GM20431 (cell line): Measurements from ENCODE around the gene MESP1.

Experiments
- in situ Hi-C: fragments of 300-500 bp; cut with MseI, MboI; formaldehyde crosslinking; loops from one replicate; pipeline ENCODE4 v1.15.0; 2020; ENCODE audit warnings: low sequenced_read_pairs; ENCODE audit not compliant: unreplicated experiment

The MESP1 gene

DNA sequence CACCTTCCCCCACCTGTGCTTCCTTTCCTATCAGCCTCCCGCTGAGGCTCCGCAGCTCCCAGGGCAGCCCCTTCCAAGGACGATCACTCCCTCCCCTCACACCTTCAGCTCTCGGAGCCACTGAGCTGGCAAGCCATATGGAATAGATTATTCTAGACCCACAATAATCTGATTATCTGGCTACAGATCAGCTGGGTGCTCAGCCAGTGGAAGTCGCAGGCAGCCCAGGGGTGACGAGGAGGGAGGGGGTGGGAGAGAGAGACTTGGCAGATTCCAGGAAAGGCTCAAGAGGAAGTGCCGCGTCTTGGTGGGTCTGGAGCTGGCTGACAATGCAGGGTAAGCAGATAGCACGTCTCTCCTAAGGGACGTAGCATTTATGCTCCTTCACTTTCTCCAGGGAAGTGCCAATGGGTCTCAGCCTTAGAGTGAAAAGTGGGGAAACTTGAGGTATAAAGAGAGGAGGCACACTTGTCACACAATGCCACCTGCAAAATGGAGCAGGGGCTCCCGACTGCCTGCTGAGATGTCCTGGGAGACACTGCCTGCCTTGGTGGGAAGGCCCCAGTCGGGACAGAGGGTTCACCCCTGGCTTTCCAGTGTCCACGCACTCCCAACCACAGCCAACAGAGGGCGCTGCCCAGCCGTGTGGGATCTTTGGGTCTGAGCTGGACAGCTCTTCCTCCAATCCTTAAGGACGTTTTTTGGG is 9.4 kb upstream of the MESP1 start:
- in situ Hi-C loops = no loop called here

DNA sequence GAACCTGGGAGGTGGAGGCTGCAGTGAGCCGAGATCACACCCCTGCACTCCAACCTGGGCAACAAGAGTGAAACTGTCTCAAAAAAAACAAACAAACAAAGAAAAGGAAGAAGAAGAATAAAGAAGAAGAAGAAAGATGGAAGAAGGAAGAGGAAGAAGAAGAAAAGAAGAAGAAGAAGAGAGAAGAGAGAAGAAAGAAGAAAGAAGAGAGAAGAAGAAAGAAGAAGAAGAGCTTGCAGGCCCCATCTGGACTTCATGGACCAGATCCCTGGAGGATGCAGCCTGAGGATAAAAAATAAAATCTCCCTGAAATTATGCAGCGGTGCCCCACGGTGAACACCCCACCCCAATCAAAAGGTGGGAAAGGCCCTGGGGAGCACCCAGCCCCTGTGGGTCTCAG is 8.8 kb upstream of the MESP1 start:
- in situ Hi-C loops = loop anchor here (10.0 kb wide), 1 partner anchor 115 kb away; no protein-coding TSS in a partner anchor

DNA sequence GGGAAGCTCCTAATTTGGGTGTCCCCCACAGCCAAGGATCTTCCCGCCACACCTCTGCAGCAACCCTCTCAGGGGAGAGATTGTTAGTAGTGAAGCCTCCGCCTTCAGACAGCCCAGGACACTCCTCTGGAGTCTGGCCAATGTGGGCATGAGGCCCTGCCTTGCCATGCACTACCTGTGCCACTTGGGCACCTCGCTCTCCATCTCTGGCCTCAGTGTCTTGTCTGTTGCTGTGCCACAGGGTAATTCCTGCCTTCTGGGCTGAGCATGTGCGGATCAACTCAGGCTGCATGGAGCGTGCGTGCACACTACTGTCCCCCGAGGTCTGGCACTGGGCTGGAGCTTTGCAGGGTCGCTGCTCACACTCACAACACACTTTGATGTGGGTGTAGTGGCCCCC is 7.9 kb upstream of the MESP1 start:
- in situ Hi-C loops = loop anchor here (10.0 kb wide), 1 partner anchor 116 kb away; no protein-coding TSS in a partner anchor

DNA sequence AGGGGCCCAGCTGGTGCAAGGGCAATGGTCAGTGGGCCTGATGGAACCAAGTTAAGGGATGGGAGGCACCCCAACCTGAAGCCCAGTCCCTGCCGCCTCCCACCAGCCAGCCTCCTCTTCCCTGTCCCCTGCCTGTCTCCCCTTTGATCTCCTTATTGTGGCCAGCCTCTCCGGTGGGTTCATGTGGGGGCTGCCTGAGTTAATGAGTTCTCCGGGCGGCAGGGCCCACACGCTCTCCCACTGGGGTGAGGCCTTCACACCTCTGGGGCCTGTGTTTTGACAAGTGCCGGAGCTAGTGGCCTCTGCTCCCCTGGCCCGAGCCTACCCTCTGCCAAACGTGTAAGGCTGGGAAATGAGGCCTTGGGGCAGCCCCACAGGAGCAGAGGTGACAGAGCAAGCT is 7.2 kb upstream of the MESP1 start:
- in situ Hi-C loops = loop anchor here (10.0 kb wide), 1 partner anchor 117 kb away; no protein-coding TSS in a partner anchor

DNA sequence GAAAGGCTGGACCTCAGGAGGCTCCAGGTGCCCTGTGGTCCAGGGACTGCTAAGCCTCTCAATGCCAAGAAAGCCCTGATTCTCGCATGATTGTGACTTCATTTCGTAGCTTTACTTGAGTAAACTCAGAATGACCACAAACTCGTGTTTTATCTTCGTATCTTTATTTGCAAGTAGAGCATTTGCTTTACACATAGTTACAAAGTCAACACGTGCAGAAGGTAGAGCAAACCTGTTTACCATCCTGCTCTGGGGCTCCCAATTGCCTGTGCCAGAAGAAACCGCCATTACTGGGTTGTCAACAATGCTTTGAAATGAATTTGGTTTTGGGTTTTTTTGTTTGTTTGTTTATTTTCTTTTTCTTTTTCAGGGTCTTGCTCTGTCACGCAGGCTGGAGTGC is 5.8 kb upstream of the MESP1 start:
- in situ Hi-C loops = loop anchor here (10.0 kb wide), 1 partner anchor 118 kb away; no protein-coding TSS in a partner anchor

DNA sequence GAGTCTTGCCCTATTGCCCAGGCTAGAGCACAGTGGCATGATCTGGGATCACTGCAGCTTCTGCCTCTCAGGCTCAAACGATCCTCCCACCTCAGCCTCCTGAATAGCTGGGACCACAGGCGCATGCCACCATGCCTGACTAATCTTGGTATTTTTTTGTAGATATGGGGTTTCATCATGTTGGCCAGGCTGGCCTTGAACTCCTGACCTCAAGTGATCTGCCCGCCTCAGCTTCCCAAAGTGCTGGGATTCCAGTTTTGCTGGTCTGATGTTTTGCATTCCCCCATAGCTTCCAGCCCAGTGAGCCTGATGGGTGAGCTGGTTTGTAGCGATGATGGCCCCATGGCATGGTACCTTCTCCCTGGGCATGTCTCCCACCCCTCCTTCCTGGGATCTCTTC is 4.7 kb upstream of the MESP1 start:
- in situ Hi-C loops = loop anchor here (10.0 kb wide), 1 partner anchor 119 kb away; no protein-coding TSS in a partner anchor

DNA sequence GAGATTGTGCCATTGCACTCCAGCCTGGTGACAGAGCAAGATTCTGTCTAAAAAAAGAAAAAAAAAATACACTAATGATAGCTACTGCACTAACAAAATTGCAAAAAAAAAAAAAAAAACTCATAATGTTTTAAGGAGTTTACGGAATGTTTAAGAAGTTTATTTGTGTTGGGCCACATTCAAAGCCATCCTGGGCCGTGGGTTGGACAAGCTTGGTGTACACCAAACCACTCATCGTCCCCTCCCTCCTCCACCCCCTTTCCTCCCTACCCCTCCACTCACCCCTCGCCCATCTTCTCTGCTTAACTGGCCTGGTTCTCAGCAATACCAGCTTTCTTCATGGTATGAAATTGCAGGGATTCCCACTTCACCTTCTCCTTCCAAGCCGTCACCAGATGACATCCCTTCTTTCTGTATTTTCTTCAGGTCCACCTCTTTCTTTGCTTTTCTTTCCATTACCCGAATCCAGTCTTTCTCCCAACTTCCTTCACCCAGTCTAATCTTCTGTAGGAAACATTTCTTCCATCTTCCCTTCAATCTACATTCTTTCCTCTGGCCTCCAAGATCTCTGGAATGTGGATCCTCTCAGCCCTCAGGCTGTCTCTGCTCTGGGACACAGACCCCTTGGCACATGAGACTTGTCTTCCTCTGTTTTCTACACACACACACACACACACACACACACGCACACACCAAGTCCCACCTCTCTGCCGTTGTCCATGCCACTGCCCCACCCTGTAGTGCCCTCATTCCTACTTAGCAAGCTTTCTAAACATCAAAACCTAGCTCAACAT is 3.5 kb upstream of the MESP1 start:
- in situ Hi-C loops = loop anchor here (10.0 kb wide), 1 partner anchor 120 kb away; no protein-coding TSS in a partner anchor

DNA sequence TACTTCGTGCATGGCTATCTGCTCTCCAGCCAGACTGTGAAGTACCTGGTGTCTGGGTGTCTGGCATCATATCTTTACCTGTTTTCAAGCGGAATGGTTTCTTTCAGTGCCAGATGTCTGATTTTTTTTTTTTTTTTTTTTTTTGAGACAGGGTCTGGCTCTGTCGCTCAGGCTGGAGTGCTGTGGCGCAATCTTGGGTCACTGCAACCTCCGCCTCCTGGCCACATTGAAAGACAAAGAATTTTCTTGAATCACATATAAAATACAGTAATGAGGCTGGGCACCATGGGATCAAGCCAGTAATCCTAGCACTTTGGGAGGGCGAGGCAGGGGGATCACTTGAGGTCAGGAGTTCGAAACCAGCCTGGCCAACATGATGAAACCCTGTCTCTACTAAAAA is 2.8 kb upstream of the MESP1 start:
- in situ Hi-C loops = loop anchor here (10.0 kb wide), 1 partner anchor 121 kb away; no protein-coding TSS in a partner anchor

DNA sequence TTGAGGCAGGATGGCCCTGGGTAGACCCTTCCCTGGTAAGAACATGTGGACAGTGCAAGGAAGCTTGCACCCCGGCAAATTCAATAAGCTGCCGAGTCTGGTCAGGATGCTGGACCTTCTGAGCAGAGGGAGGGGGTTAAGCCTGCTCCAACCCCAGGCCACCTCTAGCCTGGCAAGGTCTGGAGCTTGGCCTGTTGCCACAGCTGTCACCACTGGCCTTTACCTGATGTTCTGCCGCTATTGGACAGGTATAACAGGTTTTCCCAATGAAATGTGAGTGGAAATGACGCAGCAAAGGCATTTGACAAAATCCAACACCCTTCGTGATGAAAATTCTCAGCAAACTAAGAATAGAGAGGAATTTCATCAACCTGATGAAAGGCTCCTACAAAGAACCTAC is 699 bp upstream of the MESP1 start:
- in situ Hi-C loops = loop anchor here (10.0 kb wide), 1 partner anchor 123 kb away; no protein-coding TSS in a partner anchor

DNA sequence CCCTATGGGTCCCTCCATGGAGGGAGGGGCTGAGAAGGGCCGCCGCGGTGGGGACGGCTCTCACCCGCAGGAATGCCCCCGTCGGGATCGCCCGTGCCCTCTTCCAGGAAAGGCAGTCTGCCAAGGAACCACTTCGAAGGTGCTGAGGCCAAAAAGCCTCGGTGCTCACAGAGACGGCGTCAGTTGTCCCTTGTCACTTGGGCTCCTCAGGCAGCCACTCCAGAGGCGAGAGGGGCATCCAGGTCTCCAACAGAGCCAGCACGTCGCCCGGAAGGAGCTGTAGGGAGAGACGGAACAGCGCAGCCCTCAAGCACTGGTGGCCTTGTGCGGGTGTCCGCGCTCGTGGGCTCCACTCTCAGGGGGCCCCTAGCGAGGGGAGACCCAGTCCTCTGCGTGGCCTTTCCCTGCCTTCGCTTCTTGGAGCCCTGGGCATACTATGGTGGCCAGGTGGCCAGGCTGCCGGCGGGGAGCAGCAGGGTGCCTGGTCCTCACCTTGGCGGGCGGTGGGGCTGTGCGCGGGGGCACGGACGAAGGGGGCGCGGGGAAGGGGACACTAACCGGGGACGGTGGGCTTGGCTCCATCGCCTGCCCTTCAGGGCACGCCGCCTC is 994 bp downstream of the MESP1 start:
- in situ Hi-C loops = loop anchor here (10.0 to 25.0 kb wide), 2 partner anchors 125 to 337 kb away; no protein-coding TSS in a partner anchor

DNA sequence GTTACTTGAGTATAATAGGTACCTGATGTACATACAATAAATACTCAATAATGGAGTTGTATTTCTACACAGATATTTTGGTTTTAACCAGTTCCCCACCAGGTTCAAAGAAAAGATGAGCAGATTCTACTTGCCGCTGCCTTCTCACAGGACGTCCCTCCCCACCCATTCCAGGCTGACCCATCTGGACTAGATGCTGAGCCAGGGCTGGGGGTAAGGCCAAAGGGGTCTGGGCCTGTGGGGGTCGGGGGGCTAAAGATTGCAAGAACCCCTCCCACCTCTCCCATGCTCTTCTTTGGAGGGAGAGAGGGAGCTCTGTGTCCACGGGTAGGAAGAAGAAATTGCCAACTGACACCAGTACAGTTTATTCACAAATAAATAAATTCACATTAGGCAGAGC is 1.5 kb downstream of the MESP1 start:
- in situ Hi-C loops = loop anchor here (25.0 kb wide), 1 partner anchor 338 kb away; no protein-coding TSS in a partner anchor

DNA sequence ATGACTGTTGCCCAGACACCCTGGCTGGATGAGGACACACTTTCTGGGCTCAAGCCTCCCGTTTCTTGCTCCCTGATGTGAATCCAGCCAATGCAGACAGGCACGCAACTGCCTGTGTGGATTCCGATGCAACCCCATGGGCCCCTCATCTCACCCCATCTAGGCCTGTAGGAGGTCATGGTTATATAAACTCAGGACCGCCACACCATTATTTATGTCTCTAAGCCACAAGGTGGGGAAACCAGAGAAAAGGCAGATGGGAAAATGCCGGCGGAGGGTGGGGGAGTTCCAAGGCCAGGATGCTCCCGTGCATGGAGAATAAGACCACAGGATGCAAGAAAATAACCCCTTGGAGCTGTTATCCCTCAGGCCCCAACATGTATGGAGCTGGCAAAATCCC is 2.0 kb downstream of the MESP1 start:
- in situ Hi-C loops = loop anchor here (25.0 kb wide), 1 partner anchor 338 kb away; no protein-coding TSS in a partner anchor

DNA sequence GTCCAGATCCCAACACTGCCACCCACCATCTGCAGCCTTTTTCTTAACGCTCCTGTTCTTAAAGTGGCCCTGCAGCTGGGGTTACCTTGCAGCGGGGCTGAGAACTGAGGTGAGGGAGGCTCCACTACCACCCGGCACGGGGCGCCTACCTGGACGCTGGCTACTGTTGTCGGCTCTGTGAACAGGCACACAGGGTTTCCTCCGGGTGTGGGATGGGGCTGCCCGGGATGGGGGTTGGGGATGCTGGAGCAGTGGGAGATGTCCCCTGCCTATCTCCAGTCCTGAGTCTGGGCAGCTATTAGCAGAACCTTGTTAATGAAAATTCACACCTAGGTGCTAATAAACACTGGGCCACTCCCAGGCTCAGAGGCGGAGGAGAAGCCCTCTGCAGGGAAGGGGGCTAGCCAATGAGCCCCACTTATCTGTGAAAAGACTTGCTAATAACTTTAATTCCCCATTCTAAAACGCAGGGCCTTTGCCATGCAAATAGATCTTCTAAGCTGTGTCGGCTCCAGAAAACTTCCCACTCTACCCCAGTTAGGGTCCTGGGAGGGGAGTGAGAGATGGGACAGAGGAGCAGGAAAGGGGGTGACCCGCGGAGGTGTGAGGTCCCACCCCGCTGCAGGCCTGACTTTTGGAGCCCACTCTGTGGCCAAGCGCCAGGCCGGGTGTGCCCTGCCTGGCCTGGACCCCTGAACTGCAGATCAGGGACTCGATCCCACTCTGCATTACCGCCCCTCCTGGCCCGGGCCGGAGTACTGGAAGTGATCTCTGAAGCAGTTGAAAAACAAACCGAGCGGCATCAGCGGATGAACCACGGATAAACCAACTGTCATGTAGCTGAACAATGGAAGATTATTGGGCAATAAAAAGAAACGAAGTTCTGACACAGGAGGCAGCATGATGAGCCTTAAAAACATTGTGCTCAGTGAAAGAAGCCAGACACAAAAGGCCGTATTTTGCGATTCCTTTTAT is 3.1 kb downstream of the MESP1 start:
- in situ Hi-C loops = loop anchor here (25.0 kb wide), 1 partner anchor 339 kb away; no protein-coding TSS in a partner anchor

DNA sequence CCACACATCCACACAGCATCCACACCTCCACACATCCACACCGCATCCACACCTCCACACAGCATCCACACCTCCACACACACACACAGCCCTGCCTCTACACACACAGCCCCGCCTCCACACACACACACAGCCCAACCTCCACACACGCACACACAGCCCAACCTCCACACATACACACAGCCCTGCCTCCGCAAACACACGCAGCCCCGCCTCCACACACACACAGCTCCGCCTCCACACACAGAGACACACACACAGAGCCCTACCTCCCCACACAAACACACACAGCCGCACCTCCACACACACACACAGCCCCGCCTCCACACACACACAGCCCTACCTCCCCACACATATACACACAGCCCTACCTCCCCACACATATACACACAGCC is 4.7 kb downstream of the MESP1 start:
- in situ Hi-C loops = loop anchor here (25.0 kb wide), 1 partner anchor 341 kb away; no protein-coding TSS in a partner anchor

DNA sequence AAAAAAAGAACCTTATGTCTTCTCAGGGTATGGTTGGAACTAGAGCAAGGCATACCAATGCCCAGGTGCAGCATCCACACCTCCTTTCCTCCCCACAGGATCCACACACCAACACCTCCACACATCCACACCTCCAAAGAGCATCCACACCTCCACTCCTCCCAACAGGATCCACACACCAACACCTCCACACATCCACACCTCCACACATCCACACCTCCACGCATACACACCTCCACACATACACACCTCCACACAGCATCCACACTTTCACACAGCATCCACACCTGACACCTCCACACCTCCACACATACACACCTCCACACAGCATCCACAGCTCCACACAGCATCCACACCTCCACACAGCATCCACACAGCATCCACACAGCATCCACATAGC is 5.3 kb downstream of the MESP1 start:
- in situ Hi-C loops = loop anchor here (25.0 kb wide), 1 partner anchor 342 kb away; no protein-coding TSS in a partner anchor

DNA sequence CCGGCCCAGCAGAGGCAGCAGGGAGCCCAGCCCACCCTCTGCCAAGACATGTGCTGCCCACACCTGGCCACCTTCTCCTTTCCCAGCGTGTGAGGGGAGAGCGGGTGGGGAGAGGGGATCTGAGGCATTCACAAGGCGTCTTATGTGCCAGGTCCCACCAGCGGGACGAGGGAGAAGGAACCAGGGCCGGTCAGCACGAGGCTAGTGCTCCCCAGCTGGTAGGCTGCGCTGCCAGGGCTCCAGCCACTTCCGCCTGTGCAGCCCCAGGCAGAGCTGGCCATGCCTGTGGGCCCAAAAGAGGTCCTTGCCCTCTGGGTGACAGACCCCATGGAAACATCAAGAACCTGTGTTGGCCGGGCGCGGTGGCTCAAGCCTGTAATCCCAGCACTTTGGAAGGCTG is 5.9 kb downstream of the MESP1 start:
- in situ Hi-C loops = loop anchor here (25.0 kb wide), 1 partner anchor 342 kb away; no protein-coding TSS in a partner anchor

DNA sequence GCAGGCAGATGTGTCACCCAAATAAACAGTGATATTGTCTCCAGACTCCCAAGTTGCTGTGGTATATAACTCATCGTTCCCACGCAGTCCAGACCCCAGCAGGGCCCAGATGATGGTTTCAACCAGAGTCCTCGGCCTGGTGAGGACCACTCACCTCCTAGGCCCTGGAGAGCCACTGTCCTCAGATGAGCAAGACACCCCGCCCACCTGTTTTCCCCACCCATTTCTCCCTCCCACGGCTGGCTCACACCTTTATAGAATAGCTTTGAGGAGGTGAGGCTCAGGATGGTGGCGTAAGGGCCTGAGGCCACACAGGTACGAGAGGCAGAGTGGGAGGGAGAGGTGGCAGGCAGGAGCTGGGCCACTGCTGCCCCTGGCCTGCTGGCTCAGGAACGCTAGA is 7.5 kb downstream of the MESP1 start:
- in situ Hi-C loops = loop anchor here (25.0 kb wide), 1 partner anchor 344 kb away; no protein-coding TSS in a partner anchor

DNA sequence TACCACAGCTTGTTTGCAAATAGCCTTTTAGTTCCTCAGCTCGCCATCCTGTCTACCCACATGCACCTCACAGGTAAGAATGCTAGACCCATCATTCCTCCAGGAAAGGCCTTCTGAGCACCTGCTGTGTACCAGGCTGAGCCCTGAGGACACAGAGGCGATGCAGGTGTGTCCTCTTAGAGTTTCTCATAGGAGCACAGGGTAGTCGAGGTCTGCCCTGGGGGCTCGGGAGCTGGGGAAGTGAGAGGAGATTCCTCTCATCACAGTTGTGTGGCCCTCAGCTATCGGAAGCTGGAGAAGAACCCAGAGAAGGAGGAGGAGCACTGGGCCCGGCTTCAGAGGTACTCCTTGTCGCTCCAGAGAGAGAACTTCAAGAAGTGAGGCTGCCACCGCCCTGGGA is 8.0 kb downstream of the MESP1 start:
- in situ Hi-C loops = loop anchor here (25.0 kb wide), 1 partner anchor 344 kb away; no protein-coding TSS in a partner anchor

DNA sequence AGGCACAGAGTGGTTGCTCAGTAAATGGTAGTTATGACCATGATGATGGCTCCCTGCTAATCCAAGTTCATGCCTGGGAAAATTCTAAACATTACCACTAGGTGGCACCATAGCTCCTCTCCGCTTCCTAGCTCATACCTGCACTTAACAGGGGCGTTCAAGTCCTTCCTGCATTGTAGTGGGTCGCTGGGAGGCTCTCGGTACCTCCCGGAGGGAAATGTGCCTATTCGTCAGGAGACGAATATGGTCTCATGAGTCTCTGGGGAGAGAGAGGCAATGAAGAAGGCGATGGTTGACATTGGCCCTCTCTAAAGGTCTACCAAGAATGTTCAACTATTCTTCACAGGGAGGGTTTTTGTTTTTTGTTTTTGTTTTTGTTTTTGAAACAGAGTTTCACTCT is 10.9 kb downstream of the MESP1 start:
- in situ Hi-C loops = loop anchor here (25.0 kb wide), 1 partner anchor 347 kb away; no protein-coding TSS in a partner anchor
